Measurements from ENCODE around the gene SCD5. TPM values are rescaled to one million over a fixed set of nuclear protein-coding genes. Genes with fewer than 3 reads are reported as not detected.

Gene SCD5
- total and polyA plus RNA-seq, 12 donors = 85.9 to 585 (median 229) TPM

DNA sequence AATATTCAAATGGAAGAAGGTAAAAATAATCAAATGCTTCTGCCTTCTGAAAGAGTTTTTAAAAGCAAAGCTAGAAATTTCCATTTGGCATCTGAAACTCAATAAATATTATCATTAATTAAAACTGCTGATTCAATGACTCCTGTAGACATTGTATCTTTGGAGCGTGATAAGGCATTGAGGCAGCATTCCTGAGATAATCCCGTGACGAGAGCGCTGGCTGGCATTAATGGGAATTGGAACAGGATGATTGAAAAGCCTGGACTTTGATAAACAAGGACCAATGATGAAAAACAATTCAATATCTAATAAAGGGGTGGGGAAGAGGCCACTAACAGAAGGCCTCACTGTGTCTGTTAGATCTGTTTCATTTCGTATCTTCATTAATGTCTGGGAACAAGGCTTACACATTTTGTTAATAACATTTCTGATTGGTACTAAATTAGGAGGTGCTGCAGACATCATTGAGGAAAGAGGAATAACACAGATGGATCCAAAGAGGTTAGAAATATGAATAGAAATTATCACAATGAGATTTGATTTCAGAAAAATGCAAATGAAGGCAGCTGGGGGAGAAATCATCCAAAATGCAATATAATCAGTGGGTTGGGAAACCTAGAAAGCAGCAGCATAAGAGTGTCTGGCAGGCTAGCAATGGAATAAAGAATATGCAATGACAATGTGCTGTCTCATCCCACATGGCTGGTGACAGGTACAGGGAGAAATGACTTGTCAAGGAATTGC is 102.3 kb downstream of the SCD5 start:
- TF ChIP-seq POLR2A (IDR thresholded peaks at IDR 0.05) = no peak
- TF ChIP-seq, protein P1, sequence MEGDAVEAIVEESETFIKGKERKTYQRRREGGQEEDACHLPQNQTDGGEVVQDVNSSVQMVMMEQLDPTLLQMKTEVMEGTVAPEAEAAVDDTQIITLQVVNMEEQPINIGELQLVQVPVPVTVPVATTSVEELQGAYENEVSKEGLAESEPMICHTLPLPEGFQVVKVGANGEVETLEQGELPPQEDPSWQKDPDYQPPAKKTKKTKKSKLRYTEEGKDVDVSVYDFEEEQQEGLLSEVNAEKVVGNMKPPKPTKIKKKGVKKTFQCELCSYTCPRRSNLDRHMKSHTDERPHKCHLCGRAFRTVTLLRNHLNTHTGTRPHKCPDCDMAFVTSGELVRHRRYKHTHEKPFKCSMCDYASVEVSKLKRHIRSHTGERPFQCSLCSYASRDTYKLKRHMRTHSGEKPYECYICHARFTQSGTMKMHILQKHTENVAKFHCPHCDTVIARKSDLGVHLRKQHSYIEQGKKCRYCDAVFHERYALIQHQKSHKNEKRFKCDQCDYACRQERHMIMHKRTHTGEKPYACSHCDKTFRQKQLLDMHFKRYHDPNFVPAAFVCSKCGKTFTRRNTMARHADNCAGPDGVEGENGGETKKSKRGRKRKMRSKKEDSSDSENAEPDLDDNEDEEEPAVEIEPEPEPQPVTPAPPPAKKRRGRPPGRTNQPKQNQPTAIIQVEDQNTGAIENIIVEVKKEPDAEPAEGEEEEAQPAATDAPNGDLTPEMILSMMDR (IDR thresholded peaks at IDR 0.05) = no peak
- Histone ChIP-seq H3K9me3 (replicated peaks in 1 of 3) (no peaks in the 10 kb centered on the region), H3K36me3 (replicated peaks in 1 of 2) (no peaks in the 10 kb centered on the region), H3K27me3 (no peaks in the 10 kb centered on the region), H3K27ac (peak overlapping the region in 4 of 5 donors; percentile 3 to 53 (median 28)), H3K4me1 (replicated peaks in 1 of 2) (peaks cover 0 to 4% of the 10 kb centered on the region in 2 donors), H3K4me3 (no peak overlapping the region)
- intact Hi-C loops (cut with DNase I) = no loop called here
- WGBS, 4 donors = 35 to 46% (median 46%) methylated on average over 5 of the region's 5 CpGs
- DNase-seq = peak in 2 of 7 donors; percentile 72 to 73

DNA sequence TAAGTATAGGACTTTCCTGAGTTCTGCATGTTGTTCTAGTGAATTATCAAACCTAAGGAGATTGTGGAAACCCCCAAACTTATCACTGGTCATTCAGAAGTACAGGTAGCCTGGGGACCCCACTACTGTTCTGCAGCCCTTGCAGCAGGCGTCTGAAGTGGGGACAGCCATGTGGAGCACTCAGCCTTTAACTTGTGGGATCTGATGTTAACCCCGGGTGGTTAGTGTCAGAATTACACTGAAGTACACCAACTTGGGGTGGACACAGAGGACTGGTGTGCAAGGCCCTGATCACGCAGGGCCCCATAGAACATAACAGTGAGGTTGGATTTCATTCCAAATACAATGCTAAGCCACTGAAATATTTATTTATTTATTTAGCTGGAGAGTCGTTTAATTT is 103.7 kb downstream of the SCD5 start:
- no peak overlapping the region for H3K27ac ChIP-seq
- no peaks in the 10 kb centered on the region for H3K36me3 ChIP-seq (replicated peaks in 1 of 2)
- no peak for DNase-seq
- peaks cover 4 to 9% of the 10 kb centered on the region in 2 donors for H3K4me1 ChIP-seq (replicated peaks in 1 of 2)
- H3K27me3 ChIP-seq = no peaks in the 10 kb centered on the region
- intact Hi-C loops (cut with DNase I) = no loop called here
- no peak overlapping the region for H3K4me3 ChIP-seq
- 85 to 95% (median 93%) methylated on average over 4 of the region's 4 CpGs for WGBS, 4 donors
- TF ChIP-seq POLR2A (IDR thresholded peaks at IDR 0.05) = no peak
- TF ChIP-seq, protein P1 (IDR thresholded peaks at IDR 0.05) = no peak
- no peaks in the 10 kb centered on the region for H3K9me3 ChIP-seq (replicated peaks in 1 of 3)

DNA sequence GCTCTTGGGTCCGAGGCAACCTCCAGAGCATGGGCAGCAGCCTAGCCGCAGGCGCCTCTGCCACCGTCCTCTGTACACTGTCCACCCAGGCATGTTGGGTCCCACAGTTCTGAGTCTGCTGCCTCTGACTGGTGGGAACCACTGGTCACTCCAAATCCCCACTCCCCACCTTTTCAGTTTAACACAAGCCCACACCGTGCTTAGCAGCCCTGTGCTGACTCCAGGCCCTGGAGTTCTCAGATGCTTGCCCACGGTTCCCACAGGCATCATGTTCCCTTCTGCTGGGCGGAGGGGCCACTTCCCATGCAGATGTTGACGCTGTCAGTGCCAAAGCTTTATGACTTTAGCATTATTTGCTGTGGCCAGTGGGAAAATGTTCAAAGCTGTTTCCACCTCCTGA is 104.5 kb downstream of the SCD5 start:
- no peaks in the 10 kb centered on the region for H3K9me3 ChIP-seq (replicated peaks in 1 of 3)
- no peaks in the 10 kb centered on the region for H3K36me3 ChIP-seq (replicated peaks in 1 of 2)
- no peak overlapping the region for H3K27ac ChIP-seq
- 89 to 91% (median 89%) methylated on average over 4 to 8 of the region's 8 CpGs for WGBS, 4 donors
- no peak for TF ChIP-seq POLR2A (IDR thresholded peaks at IDR 0.05)
- TF ChIP-seq, protein P1 (IDR thresholded peaks at IDR 0.05) = no peak
- no peaks in the 10 kb centered on the region for H3K27me3 ChIP-seq
- no peak for DNase-seq
- no peak overlapping the region for H3K4me3 ChIP-seq
- intact Hi-C loops (cut with DNase I) = no loop called here
- peaks cover 10 to 15% of the 10 kb centered on the region in 2 donors for H3K4me1 ChIP-seq (replicated peaks in 1 of 2)

DNA sequence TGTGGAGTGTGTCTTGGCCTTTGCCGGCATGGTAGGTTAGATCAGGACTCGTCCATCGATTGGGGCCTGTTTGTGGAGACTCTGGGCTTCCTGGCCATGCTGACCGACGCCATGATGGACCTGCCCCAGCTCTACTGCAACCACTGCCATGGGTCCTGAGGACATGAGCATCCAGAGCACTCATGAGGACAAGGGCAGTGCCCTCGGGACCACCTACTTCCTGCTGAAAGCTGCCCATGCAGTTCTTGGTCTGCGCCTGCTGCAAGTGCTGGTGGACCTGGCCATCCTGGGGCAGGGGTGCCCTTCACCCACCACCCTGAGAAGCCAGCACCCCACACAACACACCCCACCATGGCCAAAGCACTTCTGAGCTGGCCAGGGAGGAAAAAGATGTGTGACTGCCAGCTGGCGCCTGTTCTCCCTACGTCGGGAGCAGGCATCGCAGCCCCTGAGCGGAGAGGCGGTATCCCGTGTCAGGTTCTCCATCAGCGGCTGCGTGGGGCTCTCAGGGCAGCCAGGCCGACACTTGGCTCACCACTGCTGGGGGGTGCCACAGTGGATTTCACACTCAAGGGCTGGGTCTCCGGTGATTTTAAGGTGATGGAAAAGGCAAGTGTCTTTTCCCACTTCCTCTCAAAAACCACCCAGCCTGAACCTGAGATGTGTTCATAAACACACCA is 106.4 kb downstream of the SCD5 start:
- WGBS, 4 donors = 94 to 100% (median 97%) methylated on average over 1 to 18 of the region's 18 CpGs
- Histone ChIP-seq H3K4me3 (no peak overlapping the region), H3K36me3 (replicated peaks in 1 of 2) (no peaks in the 10 kb centered on the region), H3K9me3 (replicated peaks in 1 of 3) (no peaks in the 10 kb centered on the region), H3K4me1 (replicated peaks in 1 of 2) (peaks cover 12 to 27% of the 10 kb centered on the region in 2 donors), H3K27me3 (no peaks in the 10 kb centered on the region), H3K27ac (no peak overlapping the region)
- DNase-seq = no peak
- intact Hi-C loops (cut with DNase I) = no loop called here
- TF ChIP-seq, protein P1 (IDR thresholded peaks at IDR 0.05) = no peak
- no peak for TF ChIP-seq POLR2A (IDR thresholded peaks at IDR 0.05)
